Neutrophil (primary cell): ENCODE data around the gene CXCR6.
"Not testable (repeated sequence)": the region's sequence is repeated elsewhere in the genome, so short reads cannot be mapped to it uniquely, and the experiment has no call there.

Source experiments
- H3K27ac ChIP-seq: fragments of 200-600 bp; sonication (generic); 2 replicates; pipeline ENCODE4 v1.5.1; 2016; ENCODE audit warnings: mild to moderate bottlenecking, moderate library complexity
- H3K27me3 ChIP-seq: fragments of 200-600 bp; sonication (generic); 2 replicates; pipeline ENCODE4 v1.6.0; 2016; ENCODE audit warnings: mild to moderate bottlenecking
- H3K36me3 ChIP-seq: fragments of 200-600 bp; sonication (generic); 2 replicates; pipeline ENCODE4 v1.5.1; 2017
- H3K4me1 ChIP-seq, 2 experiments: fragments of 200-600 bp in 1 of 2; sonication (generic) in 1 of 2; 1 replicate in 1 of 2; 2 replicates in 1 of 2; pipeline versions ENCODE4 v1.5.1 to v1.6.1; 2013 to 2016; ENCODE audit warnings: low read depth in 1 of 2, low read length in 1 of 2, mild to moderate bottlenecking in 1 of 2, moderate library complexity in 1 of 2; ENCODE audit not compliant: control insufficient read depth in 1 of 2, insufficient read depth in 1 of 2
- H3K4me3 ChIP-seq, 2 experiments: fragments of 200-600 bp in 1 of 2; sonication (generic) in 1 of 2; 1 replicate in 1 of 2; 2 replicates in 1 of 2; pipeline ENCODE4 v1.5.1; 2013 to 2016; ENCODE audit warnings: low read depth in 1 of 2, low read length in 1 of 2, mild to moderate bottlenecking in 1 of 2, moderate library complexity in 1 of 2
- H3K9me3 ChIP-seq: fragments of 200-600 bp; sonication (generic); 2 replicates; pipeline ENCODE4 v1.5.1; 2016
- TF ChIP-seq, protein P1 (sequence below): fragments of 200-600 bp; sonication (generic); IDR thresholded peaks from 2 replicates; pipeline ENCODE4 v1.5.1; 2016; ENCODE audit warnings: antibody characterized with exemption

Gene CXCR6

GRCh38 chr3:45992133-45992729 lies 49.0 kb downstream of the CXCR6 start:
- Histone ChIP-seq H3K4me1 (peaks cover 73 to 76% of the 10 kb centered on the region in 2 experiments), H3K9me3 (no peaks in the 10 kb centered on the region), H3K27me3 (peaks cover 71% of the 10 kb centered on the region), H3K4me3 (no peak overlapping the region), H3K36me3 (no peaks in the 10 kb centered on the region), H3K27ac (no peak overlapping the region)
- TF ChIP-seq, protein P1, sequence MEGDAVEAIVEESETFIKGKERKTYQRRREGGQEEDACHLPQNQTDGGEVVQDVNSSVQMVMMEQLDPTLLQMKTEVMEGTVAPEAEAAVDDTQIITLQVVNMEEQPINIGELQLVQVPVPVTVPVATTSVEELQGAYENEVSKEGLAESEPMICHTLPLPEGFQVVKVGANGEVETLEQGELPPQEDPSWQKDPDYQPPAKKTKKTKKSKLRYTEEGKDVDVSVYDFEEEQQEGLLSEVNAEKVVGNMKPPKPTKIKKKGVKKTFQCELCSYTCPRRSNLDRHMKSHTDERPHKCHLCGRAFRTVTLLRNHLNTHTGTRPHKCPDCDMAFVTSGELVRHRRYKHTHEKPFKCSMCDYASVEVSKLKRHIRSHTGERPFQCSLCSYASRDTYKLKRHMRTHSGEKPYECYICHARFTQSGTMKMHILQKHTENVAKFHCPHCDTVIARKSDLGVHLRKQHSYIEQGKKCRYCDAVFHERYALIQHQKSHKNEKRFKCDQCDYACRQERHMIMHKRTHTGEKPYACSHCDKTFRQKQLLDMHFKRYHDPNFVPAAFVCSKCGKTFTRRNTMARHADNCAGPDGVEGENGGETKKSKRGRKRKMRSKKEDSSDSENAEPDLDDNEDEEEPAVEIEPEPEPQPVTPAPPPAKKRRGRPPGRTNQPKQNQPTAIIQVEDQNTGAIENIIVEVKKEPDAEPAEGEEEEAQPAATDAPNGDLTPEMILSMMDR, result no peak

- Histone ChIP-seq H3K9me3 (no peaks in the 10 kb centered on the region), H3K4me1 (peaks cover 67 to 70% of the 10 kb centered on the region in 2 experiments), H3K27me3 (peaks cover 65% of the 10 kb centered on the region), H3K27ac (no peak overlapping the region), H3K4me3 (no peak overlapping the region), H3K36me3 (no peaks in the 10 kb centered on the region)
- TF ChIP-seq, protein P1, result no peak
Measured at GRCh38 chr3:45992821-45993221, 49.6 kb downstream of the CXCR6 start.

GRCh38 chr3:45993421-45994027 lies 50.3 kb downstream of the CXCR6 start:
- H3K4me3 ChIP-seq, result no peak overlapping the region
- peaks cover 63% of the 10 kb centered on the region for H3K27me3 ChIP-seq
- no peaks in the 10 kb centered on the region for H3K36me3 ChIP-seq
- TF ChIP-seq, protein P1, result no peak
- no peak overlapping the region for H3K27ac ChIP-seq
- no peaks in the 10 kb centered on the region for H3K9me3 ChIP-seq
- H3K4me1 ChIP-seq, result peaks cover 60 to 63% of the 10 kb centered on the region in 2 experiments

DNA sequence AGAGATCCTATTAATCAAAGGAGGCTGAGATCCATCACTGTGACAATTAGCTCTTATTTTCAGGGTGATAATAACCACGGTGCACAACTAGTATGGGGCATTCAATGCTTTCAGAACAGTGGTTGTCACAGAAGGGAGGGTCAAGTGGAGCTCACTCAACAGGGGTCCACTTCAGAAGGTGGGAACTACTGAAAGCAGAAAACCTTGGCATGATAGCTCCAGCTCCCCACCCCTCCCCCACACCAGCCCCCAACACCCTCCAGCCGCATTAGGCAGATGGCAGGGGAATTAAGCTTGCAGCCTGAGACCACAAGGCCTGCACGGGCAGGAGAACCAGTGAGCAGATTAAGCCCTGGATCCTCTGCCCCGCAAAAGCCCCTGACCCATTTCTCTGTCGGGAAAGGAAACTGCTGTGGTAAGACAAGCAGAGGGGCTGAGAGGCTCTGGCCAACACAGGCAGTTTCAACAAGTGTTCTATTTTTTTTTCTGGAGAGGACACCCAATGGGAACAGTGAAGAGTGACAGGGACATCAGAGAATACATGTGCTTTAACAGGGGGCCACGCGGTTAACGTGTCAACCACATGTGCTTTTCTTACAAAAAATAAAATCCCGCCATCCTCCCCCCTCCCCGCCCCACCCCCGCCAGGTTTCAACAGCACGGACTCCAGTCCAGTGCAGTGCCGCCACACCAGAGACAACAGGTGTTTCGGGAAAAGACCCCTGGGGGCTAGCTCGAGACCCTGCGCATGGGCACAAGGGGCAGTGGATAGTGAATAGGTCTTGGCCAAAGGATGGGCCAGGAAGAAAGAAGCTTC lies 51.4 kb downstream of the CXCR6 start:
- Histone ChIP-seq H3K9me3 (no peaks in the 10 kb centered on the region), H3K27me3 (peaks cover 64% of the 10 kb centered on the region), H3K27ac (peak overlapping the region; percentile 74), H3K36me3 (no peaks in the 10 kb centered on the region), H3K4me1 (peaks cover 49 to 55% of the 10 kb centered on the region in 2 experiments), H3K4me3 (peak overlapping the region; percentile 85 to 88)
- TF ChIP-seq, protein P1, result no peak

GRCh38 chr3:45995236-45996192 lies 52.2 kb downstream of the CXCR6 start, which contains the start of gene FYCO1:
Gene FYCO1 (minus strand): TSS chr3:45995824. CDS start chr3:45984910, 10,914 bp downstream.
- Histone ChIP-seq H3K27ac (peak within 1 kb of the TSS; percentile 74), H3K27me3 (peaks cover 64% of the 10 kb centered on the region), H3K4me1 (peaks cover 47 to 50% of the 10 kb centered on the region in 2 experiments), H3K4me3 (peak within 1 kb of the TSS; percentile 85 to 88), H3K36me3 (no peaks in the 10 kb centered on the region), H3K9me3 (no peaks in the 10 kb centered on the region)
- TF ChIP-seq, protein P1, result peak; percentile 39

DNA sequence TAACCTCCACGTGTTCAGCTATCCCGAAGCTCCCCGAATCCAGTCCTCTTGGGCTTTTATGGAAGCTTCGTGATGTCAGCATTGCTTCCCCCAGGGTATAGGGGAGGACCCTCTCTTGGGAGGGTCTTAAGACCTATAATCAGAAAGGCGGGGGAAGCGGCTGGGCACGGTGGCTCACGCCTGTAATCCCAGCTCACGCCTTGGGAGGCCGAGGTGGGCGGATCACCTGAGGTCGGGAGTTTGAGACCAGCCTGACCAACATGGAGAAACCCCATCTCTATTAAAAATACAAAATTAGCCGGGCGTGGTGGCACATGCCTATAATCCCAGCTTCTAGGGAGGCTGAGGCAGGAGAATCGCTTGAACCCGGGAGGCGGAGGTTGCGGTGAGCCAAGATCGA lies 54.2 kb downstream of the CXCR6 start:
- H3K4me1 ChIP-seq, result peaks cover 35 to 38% of the 10 kb centered on the region in 2 experiments
- not testable (repeated sequence) for H3K27ac ChIP-seq, H3K36me3 ChIP-seq, H3K4me3 ChIP-seq, H3K9me3 ChIP-seq
- H3K27me3 ChIP-seq, result peaks cover 63% of the 10 kb centered on the region
